ENCODE results near the gene KLHDC8A.
"Not testable (repeated sequence)": the region's sequence is repeated elsewhere in the genome, so short reads cannot be mapped to it uniquely, and the experiment has no call there.

Gene KLHDC8A, protein sequence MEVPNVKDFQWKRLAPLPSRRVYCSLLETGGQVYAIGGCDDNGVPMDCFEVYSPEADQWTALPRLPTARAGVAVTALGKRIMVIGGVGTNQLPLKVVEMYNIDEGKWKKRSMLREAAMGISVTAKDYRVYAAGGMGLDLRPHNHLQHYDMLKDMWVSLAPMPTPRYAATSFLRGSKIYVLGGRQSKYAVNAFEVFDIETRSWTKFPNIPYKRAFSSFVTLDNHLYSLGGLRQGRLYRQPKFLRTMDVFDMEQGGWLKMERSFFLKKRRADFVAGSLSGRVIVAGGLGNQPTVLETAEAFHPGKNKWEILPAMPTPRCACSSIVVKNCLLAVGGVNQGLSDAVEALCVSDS

DNA sequence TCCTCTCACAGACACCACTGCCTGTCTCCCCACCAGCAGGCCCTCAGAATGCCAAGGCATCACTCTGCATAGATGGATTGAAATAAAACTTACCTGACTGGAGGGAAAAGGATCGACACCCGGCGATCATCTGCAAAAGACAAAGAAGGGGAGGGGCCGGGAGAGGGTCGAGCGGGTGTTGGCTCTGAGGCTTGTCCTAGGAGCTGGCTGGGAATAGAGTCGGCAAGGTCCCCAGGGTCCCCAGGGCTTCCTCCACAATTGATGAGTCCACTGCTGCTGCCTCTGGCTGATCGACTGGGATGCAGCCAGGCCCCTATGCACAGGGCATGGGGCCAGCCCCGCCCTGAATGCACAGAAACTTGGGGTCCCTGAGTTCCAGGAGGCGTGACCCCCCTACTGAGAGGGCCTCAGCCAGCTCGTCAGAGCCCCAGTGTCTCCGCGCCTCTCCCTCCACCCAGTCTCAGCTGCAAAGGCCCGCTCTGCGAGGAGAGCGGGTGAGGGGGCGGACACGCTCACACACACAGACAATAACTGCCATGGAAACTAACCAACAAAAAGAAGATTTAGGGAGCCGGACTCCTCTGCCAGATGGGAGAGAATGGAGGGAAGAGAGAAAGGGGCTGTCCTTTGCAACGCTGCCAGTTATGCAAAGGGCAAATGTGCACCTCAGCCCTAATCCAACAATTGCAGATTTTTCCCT lies at the start of gene KLHDC8A:
Gene KLHDC8A (minus strand): TSS at position 483 of the 700 bp plus-strand sequence. CDS start 13,318 bp downstream, outside the sequence.
- DNase-seq (ENCODE audit: low read depth in 2 of 2): no peak

- not testable (repeated sequence) for DNase-seq (ENCODE audit: low read depth in 2 of 2)
Measured at GRCh38 chr1:205406252-205406651, 49.5 kb upstream of the KLHDC8A start.

- not testable (repeated sequence) for DNase-seq (ENCODE audit: low read depth in 2 of 2)
Measured at GRCh38 chr1:205404484-205404883, 47.8 kb upstream of the KLHDC8A start.

DNA sequence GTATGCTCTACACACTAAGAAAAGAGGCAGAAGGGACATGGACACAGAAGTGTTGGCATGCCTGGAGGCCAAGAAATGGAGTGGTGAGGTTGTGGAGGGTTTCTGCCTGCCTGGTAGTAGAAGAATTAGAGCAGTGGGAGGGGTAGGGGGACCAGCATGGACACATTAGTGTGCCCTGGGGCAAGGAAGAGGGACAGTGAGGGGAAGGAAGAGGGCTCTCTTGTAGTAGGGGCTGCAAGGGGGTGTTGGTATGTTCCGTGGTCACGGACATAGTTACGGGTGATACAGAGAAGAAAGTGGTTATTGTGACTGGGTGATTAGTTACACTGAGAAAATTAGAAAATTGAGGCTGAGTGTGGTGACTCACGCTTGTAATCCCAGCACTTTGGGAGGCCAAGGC lies 41.9 kb upstream of the KLHDC8A start:
- DNase-seq (ENCODE audit: low read depth in 2 of 2): no peak

GRCh38 chr1:205396967-205397616 lies 40.4 kb upstream of the KLHDC8A start:
- DNase-seq (ENCODE audit: low read depth in 2 of 2): no peak

DNA sequence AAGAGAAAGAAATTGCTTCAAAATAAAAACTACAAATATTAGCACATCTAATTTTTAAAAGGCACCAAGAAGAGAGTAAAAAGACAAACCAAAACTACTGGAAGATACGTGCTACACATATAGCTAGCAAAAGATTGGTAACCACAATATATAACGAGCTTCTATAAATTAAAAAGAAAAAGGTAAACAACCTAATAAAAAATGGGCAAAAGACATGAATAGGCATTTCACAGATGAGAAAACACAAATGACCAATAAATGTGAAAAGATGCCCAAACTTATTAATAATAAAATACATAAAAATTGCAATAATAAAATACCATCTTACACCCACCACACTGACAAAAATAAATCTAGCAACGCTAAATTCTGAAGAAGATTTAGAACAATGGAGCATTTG lies 38.9 kb upstream of the KLHDC8A start:
- DNase-seq (ENCODE audit: low read depth in 2 of 2): no peak

- no peak for DNase-seq (ENCODE audit: low read depth in 2 of 2)
Measured at GRCh38 chr1:205392650-205393049, 35.9 kb upstream of the KLHDC8A start.

DNA sequence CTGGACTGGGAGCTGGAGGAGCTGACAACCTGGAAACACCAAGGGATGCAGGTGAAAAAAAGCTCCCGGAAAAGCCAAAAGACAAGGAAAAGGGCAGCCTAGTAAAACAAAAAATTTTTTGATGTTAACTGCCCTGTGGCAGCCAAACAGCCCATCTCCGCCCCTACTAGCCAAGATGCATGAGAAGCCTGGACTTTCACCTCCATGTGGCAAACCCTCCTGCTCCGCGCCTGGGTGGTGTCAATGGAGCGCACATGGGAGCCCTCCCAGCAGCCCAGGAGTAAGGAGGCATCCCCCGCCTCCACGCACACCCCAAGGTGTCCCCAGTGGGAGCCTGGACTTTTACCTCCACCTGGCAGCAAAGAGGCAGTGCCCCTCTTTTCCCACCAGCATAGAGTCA lies 34.7 kb upstream of the KLHDC8A start:
- no peak for DNase-seq (ENCODE audit: low read depth in 2 of 2)

DNA sequence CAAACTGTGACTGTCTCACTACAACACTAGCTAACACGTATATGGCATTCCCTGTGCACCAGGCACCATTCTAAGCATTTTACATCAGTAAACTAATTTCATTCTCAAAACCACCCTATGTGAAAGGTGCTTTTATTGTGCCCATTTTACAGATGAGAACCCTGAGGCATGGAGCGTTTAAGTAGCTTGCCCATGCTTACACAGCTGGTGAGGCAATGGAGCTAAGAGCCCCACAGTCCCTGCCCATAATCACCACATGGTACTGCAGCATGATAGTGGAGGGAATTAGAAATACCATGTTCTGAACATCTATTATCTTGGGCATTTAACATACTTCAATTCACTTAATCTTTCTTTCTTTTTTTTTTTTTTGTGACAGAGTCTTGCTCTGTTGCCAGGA lies 31.1 kb upstream of the KLHDC8A start:
- DNase-seq (ENCODE audit: low read depth in 2 of 2): no peak

DNA sequence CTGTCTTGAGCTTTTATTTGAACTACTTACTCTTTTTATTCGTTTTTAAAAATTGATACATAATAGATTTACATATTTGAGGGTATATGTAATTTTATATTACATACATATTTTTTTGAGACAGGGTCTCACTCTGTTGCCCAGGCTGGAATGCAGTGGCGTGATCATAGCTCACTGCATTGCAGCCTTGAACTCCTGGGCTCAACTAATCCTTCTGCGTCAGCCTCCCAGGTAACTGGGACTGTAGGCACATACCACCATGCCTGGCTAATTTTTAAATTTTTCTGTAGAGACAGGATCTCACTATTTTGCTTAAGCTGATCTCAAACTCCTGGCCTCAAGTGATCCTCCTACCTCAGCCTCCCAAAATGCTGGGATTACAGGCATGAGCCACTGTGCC lies 26.3 kb upstream of the KLHDC8A start:
- not testable (repeated sequence) for DNase-seq (ENCODE audit: low read depth in 2 of 2)

DNA sequence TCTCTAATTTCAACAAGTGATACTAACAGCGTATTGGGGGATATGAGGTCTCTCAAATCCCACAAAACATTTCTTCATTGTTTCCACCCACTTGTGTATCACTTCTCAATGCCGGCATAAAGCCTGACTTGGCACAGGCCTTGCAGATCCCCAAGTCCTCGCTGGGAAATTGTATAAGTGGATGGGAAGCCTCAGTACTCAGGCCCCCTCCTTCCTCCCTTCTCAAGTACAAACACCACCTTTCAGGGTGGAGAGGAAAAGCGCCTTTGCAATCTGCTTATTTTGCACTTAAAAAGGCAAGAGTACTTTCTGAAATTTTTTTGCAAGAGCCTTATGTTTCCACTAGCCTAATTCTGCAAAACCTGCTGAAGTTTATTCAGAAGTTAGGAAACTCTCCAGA lies 25.8 kb upstream of the KLHDC8A start:
- no peak for DNase-seq (ENCODE audit: low read depth in 2 of 2)

DNA sequence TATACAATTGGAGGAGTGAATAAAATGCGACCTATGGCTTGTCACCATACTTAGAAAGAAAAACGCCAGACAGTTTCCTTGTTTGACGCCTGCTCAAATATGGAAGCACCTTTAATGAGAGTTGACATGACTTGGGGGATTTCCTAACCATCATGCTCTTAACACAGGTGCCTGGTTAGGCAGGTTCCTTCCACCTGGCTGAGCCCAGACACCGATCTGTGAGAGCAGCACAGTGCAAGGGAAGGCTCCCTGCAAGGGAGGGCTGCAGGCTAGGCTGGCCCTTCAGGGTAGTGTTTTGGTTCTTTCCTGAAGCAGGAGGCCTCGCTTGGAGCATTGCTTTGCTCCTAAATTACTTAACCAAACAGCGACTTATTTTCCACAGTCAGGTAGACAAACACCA lies 24.6 kb upstream of the KLHDC8A start:
- no peak for DNase-seq (ENCODE audit: low read depth in 2 of 2)

GRCh38 chr1:205380882-205381281 lies 24.2 kb upstream of the KLHDC8A start:
- no peak for DNase-seq (ENCODE audit: low read depth in 2 of 2)

DNA sequence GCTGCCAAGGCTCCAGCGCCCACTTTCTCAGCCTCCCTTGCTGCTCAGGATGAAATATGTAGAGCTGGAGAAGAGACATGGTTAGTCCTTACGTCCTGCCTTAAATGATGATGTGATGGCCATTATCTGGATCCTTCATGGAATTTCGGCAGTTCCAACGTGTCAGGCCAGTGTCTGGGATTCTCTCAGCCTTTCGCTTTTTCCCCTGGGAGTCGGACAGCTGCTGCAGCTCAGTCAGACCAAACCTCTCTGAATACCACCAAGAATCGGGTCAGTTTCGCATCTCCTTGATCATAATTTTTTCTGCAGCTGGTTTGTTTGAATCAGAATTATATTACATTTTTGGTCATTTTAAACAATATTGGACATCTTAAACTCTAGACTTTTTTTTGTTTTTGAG lies 22.3 kb upstream of the KLHDC8A start:
- DNase-seq (ENCODE audit: low read depth in 2 of 2): no peak

- DNase-seq (ENCODE audit: low read depth in 2 of 2): no peak
Measured at GRCh38 chr1:205377355-205377754, 20.6 kb upstream of the KLHDC8A start.

- no peak for DNase-seq (ENCODE audit: low read depth in 2 of 2)
Measured at GRCh38 chr1:205376739-205377138, 20.0 kb upstream of the KLHDC8A start.

GRCh38 chr1:205375835-205376545 lies 19.3 kb upstream of the KLHDC8A start:
- DNase-seq (ENCODE audit: low read depth in 2 of 2): no peak

- DNase-seq (ENCODE audit: low read depth in 2 of 2): no peak
Measured at GRCh38 chr1:205374210-205375078, 17.7 kb upstream of the KLHDC8A start.

DNA sequence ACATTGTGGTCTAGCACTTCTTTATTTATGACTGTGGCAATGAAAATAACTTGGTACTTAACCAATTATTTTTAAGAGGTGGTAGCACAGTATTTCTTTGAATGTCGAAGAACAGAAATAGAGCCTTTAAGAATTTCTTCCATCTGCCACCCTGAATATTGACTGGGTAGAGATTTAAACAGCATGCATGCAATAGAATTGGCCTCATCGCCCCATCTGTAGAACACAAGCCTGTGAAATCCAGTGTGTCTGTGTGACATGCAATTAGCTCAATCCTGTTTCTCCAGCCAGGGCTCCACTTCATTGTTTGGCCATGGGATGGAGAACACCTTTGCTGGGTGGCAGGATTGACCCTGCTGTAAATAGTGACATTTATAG lies 17.1 kb upstream of the KLHDC8A start:
- no peak for DNase-seq (ENCODE audit: low read depth in 2 of 2)

- no peak for DNase-seq (ENCODE audit: low read depth in 2 of 2)
Measured at GRCh38 chr1:205373022-205373797, 16.5 kb upstream of the KLHDC8A start.
